PFSK-1 (cell line): ENCODE results near the gene SWAP70.

Source experiments
- FOXP2 ChIP-seq: optimal IDR thresholded peaks from 2 replicates; pipeline ENCODE3; 2011; ENCODE audit warnings: borderline replicate concordance, control low read depth, inconsistent platforms; ENCODE audit not compliant: insufficient read depth; ENCODE audit errors: extremely low read length, extremely low read depth
- POLR2AphosphoS5 ChIP-seq: IDR thresholded peaks from 2 replicates; pipeline ENCODE4 v1.6.1; 2012; ENCODE audit warnings: low read depth, mild to moderate bottlenecking, control low read depth, low read length, moderate library complexity
- SIN3A ChIP-seq: IDR thresholded peaks from 2 replicates; pipeline ENCODE4 v1.6.1; 2012; ENCODE audit warnings: mild to moderate bottlenecking, low read length, moderate library complexity, borderline replicate concordance; ENCODE audit not compliant: insufficient read depth
- TAF1 ChIP-seq: IDR thresholded peaks from 2 replicates; pipeline ENCODE4 v1.6.1; 2012; ENCODE audit warnings: low read length, control low read depth, borderline replicate concordance; ENCODE audit not compliant: insufficient read depth
- TF ChIP-seq, protein P1 (sequence below), 2 experiments: IDR thresholded peaks; 2 replicates each; pipeline versions ENCODE4 v1.6.1 to v1.8.0; 2011 to 2012; ENCODE audit warnings: low read depth in 2 of 2, low read length in 2 of 2, control low read depth in 1 of 2, inconsistent platforms in 1 of 2, mild to moderate bottlenecking in 1 of 2, moderate library complexity in 1 of 2; ENCODE audit not compliant: insufficient read depth in 1 of 2

Gene SWAP70

DNA sequence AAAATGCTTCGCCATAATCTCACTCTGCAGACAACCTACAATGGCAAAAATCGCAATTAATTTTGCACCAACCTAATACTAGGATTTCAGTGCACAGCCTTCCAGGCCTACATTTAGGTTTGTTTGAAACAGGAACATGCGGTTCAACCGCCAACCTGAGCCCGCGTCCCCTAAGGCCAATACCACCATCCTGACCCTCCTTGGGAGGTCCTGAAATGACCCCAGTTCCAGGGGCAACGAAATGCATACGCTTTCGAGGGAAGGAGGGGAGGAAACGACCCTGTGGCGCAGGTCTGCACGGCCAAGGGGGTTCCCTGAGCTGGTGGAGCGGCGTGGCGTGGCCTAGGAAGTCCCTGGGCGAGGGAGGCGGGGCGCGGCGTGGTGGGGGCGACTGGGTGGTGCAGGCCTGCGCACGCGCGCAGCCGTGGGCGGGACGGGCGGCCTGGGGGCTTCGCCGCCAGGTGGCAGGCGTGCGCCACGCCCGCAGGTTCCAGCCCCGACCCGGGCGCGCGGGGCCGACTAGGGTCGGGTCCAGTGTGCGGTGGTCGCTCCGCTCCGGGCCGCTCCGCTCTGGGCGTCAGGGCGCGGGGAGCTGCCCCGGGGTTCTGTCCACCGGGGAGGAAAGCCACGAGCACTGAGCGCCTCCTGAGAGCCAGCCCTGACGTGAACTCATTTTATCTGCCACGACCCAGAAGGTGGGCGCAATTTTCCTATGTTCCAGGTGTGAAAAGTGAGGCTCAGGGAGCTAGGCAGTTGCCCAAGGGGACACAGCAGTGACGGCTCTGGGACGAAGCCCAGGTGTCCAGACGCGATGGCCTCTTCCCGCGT, 94.1 kb downstream of the SWAP70 start:
- TF ChIP-seq FOXP2, result peak; percentile 57
- TF ChIP-seq POLR2AphosphoS5, result peak; percentile 48
- TF ChIP-seq SIN3A, result no peak

DNA sequence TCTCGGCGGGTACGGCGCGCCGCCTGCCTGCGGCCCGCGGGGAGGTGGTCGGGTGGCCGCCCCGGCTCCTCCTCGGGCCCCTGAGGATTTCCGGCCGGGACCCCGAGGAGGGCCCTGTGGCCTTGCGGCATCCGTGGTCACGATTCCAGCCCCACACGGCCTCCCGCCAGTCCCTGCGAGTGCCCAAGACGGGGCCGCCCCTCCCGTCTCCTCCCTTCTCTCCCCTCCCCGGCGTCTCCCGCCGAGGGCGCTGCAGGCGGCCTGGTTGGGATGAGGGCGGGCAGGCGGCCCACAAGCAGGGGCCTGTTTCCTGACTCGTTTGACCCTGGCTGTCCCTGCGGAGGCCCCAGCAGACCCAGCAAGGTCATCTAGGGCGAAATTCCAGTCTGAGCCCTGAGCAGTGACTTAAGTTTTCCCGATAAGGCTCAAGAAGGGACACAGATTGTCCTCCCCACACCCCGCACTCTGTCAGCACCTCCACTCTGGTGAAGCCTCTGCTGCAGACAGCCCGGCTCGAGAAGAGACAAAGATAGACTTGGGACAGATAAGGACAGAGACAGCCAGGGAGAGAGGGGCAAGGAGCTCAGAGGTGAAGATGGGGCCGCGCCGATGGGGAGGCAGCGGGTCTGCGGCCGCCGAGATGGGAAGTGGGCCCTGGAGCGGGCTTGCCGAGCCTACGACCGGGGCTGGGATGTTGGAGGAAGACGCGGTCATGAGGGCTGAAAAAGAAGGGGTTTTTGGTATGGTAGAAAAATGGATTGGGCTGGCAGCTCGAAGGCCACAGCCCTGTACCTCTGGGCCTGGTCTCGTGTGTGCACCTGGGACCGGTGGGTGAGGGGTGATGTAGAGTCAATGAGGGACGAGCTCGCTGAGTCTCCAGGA, 95.0 kb downstream of the SWAP70 start:
- TF ChIP-seq, protein P1, sequence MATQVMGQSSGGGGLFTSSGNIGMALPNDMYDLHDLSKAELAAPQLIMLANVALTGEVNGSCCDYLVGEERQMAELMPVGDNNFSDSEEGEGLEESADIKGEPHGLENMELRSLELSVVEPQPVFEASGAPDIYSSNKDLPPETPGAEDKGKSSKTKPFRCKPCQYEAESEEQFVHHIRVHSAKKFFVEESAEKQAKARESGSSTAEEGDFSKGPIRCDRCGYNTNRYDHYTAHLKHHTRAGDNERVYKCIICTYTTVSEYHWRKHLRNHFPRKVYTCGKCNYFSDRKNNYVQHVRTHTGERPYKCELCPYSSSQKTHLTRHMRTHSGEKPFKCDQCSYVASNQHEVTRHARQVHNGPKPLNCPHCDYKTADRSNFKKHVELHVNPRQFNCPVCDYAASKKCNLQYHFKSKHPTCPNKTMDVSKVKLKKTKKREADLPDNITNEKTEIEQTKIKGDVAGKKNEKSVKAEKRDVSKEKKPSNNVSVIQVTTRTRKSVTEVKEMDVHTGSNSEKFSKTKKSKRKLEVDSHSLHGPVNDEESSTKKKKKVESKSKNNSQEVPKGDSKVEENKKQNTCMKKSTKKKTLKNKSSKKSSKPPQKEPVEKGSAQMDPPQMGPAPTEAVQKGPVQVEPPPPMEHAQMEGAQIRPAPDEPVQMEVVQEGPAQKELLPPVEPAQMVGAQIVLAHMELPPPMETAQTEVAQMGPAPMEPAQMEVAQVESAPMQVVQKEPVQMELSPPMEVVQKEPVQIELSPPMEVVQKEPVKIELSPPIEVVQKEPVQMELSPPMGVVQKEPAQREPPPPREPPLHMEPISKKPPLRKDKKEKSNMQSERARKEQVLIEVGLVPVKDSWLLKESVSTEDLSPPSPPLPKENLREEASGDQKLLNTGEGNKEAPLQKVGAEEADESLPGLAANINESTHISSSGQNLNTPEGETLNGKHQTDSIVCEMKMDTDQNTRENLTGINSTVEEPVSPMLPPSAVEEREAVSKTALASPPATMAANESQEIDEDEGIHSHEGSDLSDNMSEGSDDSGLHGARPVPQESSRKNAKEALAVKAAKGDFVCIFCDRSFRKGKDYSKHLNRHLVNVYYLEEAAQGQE (IDR thresholded peaks at IDR 0.05; ENCODE audit: insufficient read depth in 1 of 2, low read depth in 2 of 2, low read length in 2 of 2), result no peak
- no peak for TF ChIP-seq TAF1
- TF ChIP-seq POLR2AphosphoS5, result no peak
- TF ChIP-seq FOXP2, result no peak

DNA sequence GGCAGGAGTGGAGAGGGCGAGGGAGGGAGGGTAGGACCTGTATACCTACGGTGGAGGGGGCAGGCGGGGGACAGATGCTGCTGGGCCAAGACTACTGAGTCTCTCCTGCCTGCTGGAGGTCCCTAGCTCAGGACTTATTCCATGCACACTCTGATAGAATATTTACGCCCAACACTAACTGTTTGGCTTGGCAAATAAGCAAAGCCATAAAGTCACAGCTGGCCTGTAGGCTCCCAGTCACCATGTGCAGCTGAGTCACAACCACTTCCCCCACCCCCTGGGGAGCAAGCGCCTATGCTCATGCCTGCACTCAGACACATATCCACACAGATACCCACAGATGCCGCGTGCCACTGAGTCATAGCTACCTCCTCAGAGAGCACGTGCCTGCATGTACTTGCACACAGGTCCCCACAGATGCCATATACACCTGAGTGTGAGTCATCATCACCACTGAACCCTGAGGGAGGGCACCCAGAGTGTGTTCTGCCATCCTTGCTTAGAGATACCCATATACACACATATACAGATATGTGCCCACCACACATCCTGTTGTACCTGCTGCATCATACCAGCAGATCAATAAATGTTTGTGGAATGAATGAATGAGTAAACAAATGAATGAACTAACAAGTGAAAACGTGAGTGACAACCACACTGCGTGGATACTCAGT, 95.8 kb downstream of the SWAP70 start:
- TF ChIP-seq, protein P1 (IDR thresholded peaks at IDR 0.05; ENCODE audit: insufficient read depth in 1 of 2, low read depth in 2 of 2, low read length in 2 of 2), result no peak
- TF ChIP-seq FOXP2 (no peak), SIN3A (no peak), POLR2AphosphoS5 (no peak), TAF1 (no peak)

DNA sequence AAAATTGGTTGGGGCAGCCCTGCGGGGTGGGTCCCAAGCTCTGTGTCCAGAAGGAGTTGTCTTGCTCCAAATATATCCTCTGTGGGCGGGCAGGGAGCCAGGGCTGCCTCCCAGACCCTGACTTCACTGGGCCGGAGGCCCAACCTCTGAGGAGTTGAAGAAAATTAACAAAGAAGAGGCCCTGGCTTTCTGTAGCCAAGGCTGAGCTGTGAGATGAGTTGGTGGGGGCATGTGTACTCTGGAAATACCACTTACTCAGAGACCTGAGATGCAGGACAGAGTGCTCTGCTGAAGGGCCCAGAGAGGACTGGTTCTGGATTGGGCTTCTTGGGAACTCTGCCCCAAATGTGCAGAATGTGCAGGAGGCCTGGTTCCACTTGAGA, 96.3 kb downstream of the SWAP70 start:
- TF ChIP-seq, protein P1 (IDR thresholded peaks at IDR 0.05; ENCODE audit: insufficient read depth in 1 of 2, low read depth in 2 of 2, low read length in 2 of 2), result no peak
- TF ChIP-seq POLR2AphosphoS5 (no peak), FOXP2 (no peak), TAF1 (no peak), SIN3A (no peak)

DNA sequence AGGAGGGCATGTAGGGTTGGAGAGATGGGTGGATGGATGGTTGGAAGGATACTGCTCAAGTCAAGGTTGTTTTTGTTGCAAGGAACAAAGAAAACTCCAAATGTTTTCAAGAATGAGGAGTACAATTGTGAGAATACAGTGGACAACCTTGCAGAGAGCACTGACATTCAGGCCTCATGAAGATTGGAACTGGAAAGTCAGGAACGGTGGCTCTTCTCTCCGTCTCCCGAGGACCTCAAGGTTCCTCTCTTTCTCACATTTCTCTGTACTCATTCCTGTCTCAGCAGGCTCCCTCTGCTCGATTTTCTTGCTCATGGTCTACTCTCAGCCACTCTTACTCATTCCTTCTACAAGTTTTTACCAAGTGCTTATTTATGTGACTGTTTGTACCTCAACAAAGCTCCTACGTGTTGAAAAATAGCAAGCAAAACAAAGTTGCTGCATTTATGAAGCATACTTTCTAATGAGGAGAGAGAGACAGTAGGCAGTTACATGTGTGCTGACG, 97.6 kb downstream of the SWAP70 start:
- TF ChIP-seq SIN3A (no peak), FOXP2 (no peak), POLR2AphosphoS5 (no peak)
- TF ChIP-seq, protein P1 (IDR thresholded peaks at IDR 0.05; ENCODE audit: insufficient read depth in 1 of 2, low read depth in 2 of 2, low read length in 2 of 2), result no peak
